Ramos (cell line): Measurements from ENCODE around the gene HLF.

Experiments used
- in situ Hi-C: fragments of 300-500 bp; cut with MboI; formaldehyde crosslinking; loops from one replicate; pipeline ENCODE4 v1.14.3; 2022; ENCODE audit warnings: low sequenced_read_pairs; ENCODE audit not compliant: unreplicated experiment

The HLF gene

GRCh38 chr17:55249861-55250260 is 14.9 kb upstream of the HLF start:
- in situ Hi-C loops = no loop called here

- in situ Hi-C loops = no loop called here
These were observed 10.4 kb upstream of the HLF start for GRCh38 chr17:55254375-55254774.

DNA sequence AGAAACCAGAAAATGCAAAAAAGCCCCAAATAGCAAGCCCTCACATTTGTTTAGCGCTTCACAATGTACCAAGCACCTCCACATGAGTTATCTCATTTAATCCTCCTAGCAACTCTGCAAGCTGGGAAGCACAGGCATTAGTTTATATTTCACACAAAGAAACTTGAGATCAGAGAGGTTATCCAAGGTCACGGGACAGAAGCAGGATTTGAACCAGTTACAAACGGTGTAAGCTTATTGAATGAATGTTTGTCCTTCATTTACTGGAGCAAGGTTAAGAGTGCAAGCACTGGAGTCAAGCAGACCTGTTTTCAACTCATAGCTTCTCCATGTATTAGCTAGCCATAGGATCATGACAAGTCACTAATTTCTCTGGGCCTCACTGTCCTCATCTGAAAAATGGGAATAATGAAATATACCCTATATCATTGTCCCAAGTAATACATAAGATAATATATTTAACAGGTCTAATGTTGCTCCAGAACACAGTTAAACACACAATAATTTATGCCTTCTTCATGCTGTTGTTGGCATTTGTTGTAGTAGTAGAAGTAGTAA is 6.1 kb upstream of the HLF start:
- in situ Hi-C loops = no loop called here

DNA sequence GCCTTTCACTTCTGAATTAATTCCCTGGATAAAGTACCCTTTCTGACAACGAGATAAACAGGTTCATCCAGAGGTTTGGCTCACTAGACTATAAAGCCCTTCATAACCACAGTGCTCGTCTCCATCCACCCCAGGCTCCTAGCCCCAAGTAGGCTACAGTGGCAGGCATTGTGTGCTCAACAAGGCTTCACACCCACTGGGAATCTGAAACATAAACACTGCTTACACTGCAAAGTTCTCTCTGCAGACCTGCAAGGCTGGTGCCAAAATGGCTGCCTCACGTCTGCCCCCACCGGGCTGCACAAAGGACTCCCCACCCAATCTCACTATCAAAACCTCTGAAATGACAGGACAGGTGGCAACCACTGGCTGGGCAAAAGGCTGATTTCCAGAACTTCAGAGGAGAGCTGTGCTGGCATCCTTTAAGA is 5.1 kb upstream of the HLF start:
- in situ Hi-C loops = no loop called here

- in situ Hi-C loops = no loop called here
These were observed 3.4 kb upstream of the HLF start for GRCh38 chr17:55261311-55261710.

DNA sequence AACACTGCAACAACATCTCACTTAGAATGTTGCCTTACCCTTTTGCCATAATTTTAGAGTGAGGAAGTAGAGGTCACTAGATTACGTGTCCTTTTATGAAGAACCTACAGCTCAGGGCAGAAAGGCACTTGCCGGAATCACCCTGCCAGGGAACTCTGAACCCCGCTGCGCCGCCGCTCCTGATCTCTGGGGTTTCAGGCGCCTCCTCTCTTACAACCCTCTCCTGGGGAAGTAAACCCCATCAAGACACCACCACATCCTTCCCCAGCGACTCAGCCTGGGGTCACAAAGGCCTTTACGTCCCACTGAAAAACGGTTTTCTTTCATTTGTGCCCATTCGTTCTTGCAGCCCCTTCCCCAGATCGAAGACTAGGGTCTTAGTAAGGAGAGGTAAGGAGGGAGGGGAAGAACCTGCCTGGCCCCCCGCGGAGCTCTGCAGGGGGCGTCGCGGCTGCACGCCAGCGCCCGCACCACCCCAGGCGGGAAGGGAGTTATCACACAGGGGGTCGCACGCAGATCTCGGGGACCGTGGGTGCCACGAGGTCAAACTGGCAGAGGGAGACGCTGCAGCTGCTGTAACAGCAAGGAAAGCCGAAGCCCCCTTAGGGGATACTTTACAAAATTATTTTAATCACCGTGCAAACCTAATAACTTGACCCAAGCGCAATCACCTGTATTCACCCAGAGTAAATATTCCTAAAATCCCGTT is 1.0 kb upstream of the HLF start:
- in situ Hi-C loops = no loop called here

GRCh38 chr17:55264278-55264644 is 499 bp upstream of the HLF start:
- in situ Hi-C loops = no loop called here

GRCh38 chr17:55265311-55266021 is 706 bp downstream of the HLF start:
- in situ Hi-C loops = no loop called here

DNA sequence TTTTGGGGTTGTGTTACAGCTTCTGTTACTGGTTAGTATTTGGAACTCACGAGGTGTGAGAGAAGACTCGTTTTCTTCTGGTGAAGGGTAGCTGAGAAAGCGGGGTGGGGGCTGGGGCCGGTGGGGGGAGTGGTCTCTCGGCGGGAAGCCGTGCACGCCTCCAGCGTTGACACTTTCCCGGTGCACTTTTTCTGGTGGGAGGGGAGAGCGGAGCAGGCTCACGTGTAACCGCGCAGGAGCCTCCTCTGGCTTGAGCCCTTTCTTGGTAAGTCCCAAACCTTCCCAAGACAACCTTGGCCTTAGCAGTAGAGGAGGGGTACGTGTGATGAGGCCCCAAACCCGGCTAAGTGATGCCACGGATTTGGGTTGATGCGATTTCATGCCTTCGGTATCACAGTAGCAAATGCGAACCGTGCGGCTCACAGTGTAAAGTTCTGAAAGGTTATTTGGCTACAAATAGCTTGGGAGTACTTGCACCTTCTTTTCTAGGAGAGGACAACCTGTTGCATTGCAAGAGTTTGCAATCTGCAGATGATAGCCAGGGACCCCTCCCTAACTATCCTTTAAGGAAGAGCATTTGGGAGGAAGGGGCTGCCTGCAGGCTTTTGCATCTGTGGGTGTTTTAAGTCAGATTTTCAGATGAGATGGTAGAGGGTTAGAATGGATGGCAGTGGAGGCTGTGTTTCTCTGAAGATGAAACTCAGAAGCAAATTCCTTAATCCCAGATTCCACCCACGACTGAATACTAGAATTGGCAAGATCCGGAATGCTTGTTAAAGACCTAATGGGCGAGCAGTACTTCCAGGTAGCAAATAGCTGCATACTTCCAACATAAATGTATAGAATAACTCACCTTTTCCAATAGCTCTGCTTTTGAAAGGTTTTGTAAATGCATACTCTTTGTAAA is 1.5 kb downstream of the HLF start:
- in situ Hi-C loops = no loop called here

DNA sequence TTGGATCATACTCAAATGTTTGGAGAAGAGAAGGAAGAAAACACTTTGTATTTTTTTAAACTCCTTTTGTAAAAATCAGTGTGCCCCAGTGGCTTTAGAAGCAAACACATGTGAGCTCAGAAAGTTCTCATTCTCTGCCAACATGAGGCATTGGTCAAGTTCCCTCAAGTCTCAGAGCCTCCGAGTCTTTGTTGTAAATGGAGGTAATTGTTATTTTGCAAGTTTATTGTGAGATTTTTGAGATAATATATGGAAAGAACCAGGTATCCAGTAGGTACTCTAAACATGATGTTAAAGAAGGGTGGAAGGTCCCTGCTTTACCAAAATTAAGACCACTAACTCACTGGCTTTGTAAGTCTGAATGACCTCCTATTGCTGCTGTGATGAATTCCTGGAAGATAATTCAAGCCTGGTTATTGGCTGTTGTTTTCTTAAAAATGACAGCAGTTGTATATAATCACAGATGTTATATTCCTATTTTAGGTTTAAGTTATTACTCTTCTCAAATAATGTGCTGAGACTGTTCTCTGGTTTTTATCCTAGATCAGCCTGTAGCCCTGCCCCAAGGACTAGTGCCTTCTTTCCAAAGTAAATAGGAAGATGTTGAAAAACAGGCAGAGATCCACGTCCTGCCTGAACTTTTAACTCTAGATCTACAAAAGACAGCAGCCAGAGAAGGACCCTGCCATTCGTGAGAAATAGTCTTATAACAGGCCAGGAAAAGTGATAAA is 2.4 kb downstream of the HLF start:
- in situ Hi-C loops = no loop called here

DNA sequence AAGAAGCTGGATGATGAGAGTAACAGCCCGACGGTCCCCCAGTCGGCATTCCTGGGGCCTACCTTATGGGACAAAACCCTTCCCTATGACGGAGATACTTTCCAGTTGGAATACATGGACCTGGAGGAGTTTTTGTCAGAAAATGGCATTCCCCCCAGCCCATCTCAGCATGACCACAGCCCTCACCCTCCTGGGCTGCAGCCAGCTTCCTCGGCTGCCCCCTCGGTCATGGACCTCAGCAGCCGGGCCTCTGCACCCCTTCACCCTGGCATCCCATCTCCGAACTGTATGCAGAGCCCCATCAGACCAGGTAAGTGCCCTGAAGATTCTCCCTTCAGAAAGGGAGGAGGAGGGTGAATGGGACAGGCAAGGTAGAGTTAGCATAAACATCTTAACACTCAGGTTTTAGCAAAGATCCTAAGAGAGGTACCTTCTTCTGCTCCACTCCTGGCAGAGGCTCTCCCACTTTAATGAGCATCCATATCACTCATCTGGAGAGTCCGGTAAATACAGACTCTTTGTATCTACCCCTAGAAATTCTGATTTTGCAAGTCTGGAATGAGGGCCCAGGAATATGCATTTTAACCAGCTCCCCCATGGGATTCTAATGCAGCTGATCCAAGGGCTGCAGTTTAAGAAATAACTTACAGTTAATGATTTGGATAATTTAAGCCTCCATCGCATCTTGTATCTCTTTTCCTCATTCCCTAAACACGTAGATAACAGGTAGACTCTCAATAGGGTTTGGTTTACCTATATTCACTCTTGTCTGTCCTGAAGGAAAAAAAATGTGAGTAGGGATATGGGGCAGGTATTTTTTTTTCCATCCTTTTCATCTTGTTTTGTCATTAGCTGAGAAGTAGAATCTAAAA is 3.3 kb downstream of the HLF start:
- in situ Hi-C loops = no loop called here

DNA sequence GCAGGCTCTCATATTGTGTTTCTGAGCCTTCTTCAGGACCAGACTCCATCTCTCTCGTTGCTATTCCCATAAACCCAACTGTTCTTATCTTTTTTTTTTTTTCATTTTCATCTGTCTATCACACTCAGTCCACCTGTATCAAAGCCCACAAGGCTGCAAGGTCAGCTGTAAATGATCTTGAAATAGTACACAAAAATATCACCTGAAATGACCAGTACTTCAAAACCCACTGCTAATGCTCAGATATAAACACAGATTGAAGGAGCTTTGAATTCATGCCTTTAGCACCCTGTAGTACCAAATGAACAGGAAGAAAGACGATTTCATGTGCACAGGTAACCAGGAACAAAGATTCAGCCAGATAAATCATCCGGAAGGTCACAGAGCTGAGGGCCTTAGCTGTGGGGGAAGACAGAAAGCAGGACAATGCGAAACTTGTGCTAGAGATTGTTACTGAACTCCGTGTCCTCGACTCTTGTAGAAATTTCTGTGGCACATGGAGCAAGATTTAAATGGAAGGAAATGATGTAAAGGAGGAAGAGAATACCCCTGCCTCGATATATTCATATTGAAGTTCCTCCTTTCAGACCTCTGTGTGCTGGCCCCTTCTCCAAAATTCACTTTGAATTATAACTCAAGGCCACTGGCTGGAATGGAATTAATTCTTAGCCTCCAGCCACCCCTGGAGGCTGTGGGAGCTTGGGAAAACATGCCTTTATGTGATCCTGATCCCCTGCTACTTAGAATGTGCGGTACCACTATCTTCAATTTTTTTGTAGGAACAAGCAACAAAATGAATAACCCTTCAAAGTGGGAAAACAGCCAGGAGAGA is 4.1 kb downstream of the HLF start:
- in situ Hi-C loops = no loop called here

DNA sequence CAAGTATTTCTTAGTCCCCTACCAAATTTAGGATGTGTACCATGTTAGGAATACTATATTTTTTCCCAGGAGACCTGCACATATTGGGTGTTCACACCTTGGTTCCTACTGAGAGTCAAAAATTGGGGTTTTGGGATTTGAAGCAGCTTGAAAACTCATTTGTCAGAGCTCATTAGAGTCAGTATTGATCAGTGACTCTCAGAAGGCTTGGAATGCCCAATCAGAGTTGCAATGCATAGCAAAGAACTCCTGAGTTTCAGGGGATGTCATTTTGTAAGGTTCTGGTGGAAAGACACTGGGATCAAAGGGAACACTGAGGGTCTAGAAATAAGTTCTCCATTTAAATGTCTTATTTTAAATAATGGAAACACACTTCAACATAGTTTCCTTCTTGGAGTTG is 5.1 kb downstream of the HLF start:
- in situ Hi-C loops = no loop called here

GRCh38 chr17:55271223-55271571 is 6.4 kb downstream of the HLF start:
- in situ Hi-C loops = no loop called here

DNA sequence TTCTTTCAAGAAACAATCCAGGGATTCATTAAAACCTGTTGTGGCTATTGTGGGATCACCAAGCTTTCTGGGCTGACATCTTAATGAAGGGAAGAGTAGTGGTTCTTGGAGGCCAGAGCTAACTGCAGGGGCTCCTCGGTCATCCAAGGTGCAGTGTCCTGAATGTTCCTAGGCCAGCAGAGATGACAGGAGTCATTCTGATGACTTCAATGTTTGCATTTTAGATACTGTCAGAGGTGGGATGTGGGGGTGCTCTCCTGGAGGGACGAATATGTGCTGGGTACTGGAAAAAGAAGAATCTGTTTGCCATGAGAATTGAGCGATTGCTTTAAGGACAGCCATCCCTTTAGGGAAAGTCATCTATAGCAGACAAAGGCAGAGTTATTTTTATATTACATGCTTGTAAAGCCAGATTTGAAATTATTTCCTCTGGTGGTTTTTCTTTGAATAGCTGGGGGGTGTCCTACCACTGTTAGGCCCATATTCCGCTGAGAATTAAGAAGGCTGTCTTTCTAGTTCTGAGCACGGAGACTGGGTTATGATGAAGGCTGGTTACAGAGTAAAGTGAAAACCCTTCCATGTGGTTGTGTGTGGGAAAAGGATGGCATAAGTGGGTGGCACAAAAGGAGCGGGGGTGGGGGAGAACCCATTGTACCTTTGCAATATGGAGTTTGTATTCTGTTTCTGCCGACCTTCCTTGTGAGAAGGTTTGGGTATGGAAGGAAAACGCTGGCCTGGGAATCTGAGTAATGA is 7.4 kb downstream of the HLF start:
- in situ Hi-C loops = no loop called here

DNA sequence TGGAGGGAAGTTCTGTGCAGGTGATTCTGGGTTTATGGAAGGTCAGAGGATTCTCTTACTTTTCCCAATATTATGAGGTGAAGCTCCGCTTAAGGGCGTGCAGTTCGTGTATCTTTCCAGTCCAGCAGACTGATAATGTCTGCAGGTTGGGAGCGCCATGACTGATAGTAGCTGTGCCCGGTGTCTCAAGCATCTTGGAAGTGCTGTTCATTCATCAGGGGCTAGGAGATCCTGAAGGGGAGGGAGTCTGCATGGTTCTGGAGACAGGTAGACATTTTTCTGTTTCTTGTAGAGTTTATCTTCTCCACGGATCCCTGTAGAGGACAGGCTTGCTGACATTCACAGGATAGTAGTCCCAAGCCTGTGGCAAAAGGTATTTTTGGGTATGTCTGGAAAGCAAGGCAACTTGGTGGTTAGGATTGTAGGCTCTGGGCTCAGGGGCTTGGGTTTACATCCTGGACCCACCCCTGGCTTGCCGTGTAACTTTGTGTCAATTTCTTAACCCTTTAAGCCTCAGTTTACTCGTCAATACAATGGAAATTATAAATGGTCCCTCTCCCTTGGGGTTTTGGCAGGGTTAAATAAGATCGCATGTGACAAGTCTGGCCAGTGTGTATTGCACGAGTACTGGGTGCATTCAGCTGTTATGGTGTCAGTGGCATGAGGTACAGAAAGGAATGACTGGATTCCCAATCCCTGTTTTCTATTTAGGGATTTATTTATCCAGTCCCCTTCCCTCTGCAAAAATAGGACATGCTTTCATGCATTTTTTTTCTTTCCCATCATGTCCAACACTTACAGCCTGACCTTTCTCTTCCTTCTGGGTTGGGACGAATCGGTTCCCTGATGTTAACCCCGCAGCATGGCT is 8.2 kb downstream of the HLF start:
- in situ Hi-C loops = no loop called here
